ENCODE data around the gene SGPP1.
"Not testable (repeated sequence)": the region's sequence is repeated elsewhere in the genome, so short reads cannot be mapped to it uniquely, and the experiment has no call there.

Gene SGPP1, protein sequence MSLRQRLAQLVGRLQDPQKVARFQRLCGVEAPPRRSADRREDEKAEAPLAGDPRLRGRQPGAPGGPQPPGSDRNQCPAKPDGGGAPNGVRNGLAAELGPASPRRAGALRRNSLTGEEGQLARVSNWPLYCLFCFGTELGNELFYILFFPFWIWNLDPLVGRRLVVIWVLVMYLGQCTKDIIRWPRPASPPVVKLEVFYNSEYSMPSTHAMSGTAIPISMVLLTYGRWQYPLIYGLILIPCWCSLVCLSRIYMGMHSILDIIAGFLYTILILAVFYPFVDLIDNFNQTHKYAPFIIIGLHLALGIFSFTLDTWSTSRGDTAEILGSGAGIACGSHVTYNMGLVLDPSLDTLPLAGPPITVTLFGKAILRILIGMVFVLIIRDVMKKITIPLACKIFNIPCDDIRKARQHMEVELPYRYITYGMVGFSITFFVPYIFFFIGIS

DNA sequence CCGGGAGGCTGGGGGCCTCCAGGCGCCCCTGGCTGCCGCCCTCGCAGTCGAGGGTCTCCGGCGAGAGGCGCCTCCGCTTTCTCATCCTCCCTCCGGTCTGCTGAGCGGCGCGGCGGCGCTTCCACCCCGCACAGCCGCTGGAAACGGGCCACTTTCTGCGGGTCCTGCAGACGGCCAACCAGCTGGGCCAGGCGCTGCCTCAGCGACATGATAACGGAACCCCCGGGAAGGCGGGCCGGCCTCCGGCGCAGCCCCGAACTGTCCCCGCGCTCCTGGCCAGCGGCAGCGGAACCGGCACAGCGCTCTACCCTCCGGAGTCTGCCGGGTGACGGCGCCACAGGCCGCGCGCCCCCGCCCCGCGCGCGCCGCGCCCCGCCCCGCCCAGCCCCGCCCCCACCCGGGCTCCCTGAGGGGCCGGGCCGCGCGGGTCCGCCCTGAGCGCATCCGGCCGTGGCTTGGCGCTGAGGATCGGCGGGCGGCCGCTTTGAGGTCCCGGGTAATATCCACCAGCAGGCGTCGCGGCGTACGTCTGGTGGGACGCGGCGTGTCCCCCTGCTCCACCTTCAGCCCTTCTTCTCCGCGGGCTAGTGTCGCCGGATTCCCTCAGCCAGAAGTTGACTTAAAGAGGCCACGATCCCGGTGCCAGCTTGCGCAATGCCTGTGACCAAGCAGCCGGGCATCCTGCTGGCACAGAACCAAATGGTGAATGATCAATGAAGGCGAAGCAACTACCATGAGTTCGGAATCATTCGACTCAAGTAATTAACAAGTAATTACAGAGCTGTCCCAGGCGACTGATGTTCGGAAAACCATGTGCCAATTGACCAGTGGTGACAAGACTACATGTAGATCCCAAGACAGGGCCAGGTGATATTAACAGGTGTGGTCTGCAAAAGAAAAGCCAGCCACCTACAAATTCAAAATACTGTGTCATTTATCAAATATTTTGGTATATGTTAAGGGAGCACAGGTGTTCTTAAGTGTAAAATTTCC lies at the start of gene SGPP1:
SGPP1 (minus strand) TSS at position 330 of the 993 bp plus-strand sequence; CDS start at position 209, 121 bp downstream.
- no peak for FAIRE-seq

DNA sequence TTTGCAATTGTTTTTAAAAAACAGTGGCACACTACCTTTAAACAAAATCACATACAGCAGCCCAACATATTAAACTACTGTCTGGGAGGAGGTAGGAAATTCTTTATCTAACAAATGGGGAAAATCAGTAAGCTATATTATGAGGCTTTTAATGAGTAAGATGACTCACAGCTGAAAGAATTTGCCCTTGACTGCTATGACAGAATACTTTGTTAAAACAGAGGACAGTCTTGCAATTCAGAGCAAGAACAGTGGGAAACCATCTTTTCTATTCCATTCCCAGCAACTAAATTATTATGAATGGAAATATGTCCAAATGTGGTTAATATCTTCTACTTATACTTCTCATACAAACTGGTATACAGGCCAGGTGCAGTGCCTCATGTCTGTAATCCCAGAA lies 49.2 kb upstream of the SGPP1 start:
- no peak for FAIRE-seq

DNA sequence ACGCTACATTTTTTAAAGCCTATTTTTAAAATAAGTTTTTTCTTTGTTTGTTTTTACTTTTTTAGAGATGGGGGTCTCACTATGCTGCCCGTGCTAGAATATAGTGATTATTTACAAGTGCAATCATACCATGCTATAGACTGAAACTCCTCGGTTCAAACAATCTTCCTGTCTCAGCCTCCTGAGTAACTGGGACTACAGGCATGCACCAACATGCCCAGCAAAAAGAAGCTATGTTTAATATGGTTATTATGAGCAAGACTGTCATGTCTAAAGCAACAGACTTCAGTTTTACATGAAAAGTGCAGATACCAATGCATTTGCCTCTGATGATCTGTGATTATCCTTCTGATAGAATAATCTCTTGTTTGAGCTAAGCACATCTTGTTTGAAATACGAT lies 45.6 kb upstream of the SGPP1 start:
- no peak for FAIRE-seq

DNA sequence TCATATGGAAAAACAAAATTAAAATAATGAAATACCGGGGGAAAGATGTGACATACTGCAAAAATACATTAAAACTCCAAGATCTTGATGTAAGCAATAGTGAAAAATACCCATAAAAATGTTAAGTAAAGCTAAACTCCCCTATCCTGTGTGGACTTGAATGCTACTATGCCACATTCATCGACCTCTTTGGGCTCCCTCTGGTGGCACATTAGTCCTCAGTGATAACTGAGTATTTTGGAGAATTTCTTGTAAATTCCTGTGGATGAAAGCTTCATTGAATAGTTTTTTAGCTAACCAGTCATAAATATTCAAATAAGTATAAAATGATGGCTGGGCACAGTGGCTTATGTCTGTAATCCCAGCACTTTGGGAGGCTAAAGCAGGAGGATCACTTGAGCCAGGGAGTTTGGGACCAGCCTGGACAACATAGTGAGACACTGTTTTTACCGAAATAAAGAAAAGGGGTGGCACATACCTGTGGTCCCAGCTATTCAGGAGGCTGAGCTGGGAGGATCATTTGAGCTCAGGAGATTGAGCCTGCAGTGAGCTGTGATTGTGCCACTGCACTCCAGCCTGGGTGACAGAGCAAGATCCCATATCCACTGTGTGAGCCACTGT lies 42.4 kb upstream of the SGPP1 start:
- no peak for FAIRE-seq

DNA sequence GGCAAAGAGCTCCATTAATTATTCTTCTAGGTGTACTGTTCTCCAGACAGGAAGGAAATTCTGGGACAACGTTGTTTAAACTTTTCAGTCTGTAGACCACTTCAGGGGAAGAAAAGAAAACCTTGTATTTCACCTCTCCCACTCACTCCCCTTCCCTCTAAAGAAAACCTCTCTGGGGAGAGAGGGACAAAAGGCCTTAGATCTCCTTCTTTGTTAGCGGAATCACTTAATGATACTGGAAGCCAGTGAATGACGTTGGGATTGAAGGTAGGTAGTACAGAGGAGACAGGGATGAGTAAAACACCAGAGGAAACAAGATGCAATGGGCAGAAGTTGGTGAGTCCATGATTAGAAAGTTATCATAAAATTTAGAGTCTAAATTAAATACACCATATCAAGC lies 38.7 kb upstream of the SGPP1 start:
- FAIRE-seq: no peak

DNA sequence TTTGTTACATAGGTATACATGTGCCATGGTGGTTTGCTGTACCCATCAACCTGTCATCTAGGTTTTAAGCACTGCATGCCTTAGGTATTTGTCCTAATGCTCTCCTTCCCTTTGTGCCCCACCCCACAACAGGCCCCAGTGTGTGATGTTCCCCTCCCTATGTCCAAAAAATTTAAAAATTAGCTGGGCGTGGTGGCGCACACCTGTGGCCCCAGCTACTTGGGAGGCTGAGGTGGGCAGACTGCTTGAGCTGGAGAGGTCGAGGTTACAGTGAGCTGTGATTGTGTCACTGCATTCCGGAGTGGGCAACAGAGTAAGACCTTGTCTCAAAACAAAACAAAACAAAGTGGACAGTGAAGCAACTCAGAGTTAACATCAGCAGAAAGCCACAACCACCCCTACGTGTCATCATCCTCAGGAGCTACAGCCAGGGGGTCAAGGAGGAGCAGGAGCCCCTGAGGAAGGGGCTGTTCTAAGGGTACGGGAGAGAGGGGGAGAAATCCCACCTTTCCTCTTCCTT lies 36.8 kb upstream of the SGPP1 start:
- FAIRE-seq: no peak

DNA sequence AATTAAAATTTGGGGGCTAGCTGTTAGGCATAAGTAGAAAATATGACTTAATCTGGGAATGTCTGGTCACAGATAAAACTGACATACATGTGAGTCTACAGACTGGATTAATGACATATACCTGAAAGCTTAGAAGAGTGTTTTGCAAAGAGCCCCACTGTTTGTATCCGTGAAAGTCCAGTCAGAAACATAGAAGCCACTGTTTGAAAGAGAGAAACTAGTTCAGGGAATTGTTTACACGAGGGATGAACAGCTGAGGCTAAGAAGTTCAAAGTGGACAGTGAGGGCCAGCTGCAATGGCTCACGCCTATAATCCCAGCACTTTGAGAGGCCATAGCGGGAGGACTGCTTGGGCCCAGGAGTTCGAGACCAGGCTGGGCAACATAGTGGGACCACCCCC lies 36.2 kb upstream of the SGPP1 start:
- FAIRE-seq: no peak

DNA sequence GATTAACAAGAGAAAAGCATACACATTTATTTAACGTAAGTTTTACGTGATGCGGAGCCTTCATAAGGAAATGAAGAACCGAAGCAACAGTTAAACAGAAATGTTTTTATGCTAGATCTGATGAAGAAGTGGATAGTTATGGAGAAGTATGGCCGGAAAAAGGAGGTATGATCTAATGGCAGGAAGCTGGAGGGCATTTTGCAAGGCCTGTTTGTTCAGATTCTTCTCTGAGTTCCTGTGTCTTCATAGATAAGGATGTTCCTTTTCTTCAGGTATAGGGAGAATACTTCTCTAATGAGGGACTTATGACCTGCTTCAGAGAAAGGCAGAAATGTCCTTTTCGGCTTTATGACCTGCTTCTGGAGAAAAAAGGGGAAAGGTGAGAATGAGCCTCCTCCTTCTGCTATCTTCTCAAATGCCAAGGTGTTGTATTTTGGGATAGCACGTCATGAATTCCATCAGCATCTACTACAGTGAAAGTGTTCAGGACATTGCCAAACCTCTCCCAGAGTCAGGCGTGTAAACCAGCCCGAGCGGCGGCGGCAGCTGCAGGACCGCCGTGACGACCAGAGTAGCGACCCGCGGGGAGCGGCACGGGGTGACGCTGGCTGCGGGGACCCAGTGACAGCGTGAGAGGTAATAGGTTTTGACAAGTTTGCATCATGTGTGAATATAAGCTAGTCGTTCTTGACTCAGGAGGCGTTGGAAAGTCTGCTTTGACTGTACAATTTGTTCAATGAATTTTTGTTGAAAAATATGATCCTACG lies 33.7 kb upstream of the SGPP1 start:
- no peak for FAIRE-seq

DNA sequence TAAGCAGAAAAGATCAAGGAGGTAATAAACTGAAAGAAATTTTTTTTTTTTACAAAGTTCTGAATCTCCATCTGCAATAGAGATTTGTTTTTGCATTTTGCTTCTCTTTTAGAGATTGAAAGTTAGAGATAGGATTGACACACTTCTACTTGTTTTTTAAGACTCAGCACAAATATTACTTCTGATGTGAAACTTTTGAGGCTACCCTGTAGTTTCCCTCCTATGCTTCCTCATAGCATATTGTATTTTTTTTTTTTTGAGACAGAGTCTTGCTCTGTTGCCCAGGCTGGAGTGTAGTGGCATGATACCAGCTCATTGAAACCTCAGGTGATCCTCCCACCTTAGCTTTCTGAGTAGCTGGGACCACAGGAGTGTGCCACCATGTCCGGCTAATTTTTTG lies 32.1 kb upstream of the SGPP1 start:
- FAIRE-seq: no peak

DNA sequence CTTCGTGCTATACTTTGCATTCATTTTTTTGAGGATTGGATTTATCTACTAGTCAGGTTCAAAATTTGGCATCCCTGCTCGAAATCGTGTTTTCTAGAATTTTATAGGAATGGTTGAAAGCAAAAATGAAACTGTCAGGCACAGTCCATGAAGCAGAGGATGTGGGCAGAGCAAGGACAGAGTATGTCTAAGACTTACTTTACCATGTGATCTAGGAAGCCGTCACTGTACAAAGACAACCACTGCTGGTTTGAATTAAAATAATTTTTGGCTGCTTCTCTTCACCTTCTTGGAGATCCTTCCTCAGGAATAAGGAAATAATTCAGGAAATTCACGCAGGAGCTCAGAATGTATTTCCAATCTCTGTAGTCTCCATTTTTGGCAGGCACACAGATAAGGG lies 31.6 kb upstream of the SGPP1 start:
- no peak for FAIRE-seq

DNA sequence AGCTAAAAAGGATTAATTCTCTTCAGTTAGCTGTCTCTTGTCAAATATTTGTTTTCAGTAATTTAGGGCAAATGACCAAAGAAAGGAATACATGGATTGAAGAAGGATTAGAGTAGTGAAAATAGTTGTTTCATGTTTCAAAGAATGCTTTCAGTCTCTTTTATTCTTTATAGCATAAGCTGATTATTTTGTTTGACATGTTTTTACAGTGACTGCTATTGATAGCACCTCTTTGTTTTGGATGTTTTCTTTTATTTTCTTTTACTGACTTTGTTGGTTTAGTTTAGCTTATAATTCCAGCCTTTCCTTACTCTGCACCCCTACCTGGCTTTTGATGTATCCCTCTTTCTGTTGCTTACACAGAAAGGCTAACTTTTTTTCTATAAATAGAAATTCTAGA lies 29.3 kb upstream of the SGPP1 start:
- no peak for FAIRE-seq

DNA sequence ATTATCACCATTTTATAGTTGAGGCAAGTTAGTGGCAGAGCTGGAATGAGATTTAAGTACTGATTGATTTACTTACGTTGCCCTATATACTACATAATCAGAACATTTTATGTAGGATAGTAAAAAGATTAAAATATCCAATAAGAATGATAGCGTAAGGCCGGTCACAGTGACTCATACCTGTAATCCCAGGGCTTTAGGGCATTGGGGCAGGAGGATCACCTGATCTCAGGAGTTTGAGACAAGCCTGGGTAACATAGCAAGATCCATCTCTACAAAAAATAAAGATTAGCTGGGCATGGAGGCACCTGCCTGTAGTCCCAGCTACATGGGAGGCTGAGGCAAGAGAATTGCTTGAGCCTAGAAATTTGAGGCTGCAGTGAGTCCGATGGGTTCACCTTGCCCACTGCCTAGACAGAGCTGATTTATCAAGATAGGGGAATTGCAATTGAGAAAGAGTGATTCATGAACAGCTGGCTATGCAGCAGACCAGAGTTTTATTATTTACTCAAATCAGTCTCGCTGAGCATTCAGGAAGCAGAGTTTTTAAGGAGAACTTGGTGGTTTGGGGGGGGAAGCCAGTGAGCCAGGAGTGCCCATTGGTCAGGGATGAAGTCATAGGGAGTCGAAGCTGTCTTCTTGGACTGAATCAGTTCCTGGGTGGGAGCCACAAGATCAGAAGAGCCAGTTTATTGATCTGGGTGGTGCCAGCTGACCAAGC lies 24.7 kb upstream of the SGPP1 start:
- FAIRE-seq: no peak

DNA sequence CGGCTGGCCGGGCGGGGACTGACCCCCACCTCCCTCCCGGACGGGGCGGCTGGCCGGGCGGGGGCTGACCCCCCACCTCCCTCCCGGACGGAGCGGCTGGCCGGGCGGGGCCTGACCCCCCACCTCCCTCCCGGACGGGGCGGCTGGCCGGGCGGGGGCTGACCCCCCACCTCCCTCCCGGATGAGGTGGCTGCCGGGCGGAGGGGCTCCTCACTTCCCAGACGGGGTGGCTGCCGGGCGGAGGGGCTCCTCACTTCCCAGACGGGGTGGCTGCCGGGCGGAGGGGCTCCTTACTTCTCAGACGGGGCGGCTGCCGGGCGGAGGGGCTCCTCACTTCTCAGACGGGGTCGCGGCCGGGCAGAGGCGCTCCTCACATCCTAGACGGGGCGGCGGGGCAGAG lies 23.2 kb upstream of the SGPP1 start:
- not testable (repeated sequence) for FAIRE-seq

DNA sequence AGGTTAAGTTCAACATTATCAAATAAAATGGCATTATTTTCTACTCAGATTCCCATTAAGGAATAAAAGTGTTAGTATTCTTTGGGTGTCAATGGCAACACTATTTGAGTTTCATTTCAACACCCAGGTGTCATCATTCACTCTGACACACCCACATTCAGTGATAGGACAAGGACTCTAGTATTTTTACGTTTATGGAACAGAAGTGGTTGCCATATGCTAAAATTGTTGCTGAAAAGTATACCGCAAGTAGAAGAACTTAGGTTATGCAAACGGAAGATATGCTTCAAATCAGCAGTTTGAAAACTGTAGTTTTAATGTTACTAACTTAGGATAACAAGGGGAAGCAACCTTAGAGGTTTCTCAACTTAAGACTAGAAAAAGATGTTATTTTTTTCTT lies 20.0 kb upstream of the SGPP1 start:
- no peak for FAIRE-seq

DNA sequence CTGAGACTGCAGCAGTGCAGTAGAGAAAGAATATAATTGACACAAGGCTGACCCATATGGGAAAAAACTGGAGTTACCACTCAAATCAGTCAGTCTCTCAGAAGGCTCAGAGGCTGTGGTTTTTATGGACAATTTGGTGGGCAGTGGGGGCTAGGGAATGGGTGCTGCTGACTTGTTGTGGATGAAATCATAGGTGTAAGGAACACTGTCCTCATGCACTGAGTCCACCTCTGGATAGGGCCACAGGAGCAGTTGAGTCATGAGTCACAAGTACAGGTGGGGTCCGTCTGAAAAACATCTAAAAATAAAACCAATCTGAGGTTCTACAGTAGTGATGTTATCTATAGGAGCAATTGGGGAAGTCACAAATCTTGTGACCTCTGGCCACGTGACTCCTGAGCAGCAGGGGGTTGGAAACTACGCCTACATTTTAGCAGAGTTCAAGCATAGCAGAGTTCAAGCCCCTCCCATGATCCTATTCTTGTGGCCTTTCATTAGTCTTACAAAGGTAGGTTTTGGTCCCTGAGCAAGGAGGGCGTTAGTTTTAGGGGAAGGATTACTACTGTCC lies 18.1 kb upstream of the SGPP1 start:
- FAIRE-seq: no peak

DNA sequence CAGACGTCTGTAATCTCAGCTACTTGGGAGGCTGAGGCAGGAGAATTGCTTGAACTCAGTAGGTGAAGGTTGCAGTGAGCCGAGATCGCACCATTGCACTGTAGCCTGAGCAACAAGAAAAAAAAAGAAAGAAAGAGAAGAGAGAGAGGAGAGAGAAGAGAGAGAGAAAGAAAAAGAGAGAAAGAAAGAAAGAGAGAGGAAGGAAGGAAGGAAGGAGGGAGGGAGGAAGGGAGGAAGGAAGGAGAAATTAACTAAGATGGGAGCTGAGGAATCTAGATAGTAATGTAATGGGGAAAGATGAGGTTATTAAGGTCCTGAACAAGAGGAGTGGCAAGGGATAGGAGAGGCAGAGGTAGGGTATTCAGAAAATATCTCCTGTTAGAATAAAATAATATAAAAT lies 17.4 kb upstream of the SGPP1 start:
- no peak for FAIRE-seq

DNA sequence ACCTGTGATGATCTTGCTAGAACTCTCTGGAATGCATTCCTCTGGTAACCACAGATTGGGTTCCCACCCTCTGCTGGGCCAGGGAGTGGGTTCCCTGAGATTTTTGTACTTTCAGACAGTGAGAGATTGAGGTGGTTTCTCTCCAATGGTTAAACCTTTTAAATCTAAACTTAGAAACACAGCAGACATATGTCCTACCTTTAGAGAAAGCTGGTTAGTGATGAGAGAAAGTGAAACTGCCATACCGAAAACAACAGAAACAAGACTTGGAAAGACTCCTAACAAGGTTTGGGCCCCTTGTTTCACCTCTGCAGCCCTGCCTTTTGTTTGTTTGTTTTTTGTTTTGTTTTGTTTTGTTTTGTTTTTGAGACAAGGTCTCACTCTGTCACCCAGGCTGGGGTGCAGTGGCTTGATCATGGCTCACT lies 9.7 kb upstream of the SGPP1 start:
- no peak for FAIRE-seq

DNA sequence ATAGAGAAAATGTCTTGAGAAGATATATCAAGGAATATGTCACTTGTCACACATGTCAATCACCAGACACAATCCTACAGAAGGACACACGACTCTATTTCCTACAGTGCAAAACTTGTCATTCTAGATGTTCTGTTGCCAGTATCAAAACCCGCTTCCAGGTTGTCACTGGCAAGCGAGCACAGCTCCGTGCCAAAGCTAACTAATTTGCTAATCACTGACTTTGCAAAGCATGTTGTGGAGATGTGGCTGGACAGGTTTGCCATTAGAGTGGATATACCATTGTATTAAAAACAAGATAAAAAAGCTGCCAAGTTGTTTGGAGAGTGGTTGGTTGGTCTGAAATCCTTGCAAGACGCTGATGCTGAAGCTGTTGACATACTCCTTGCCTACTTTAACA lies 7.9 kb upstream of the SGPP1 start:
- FAIRE-seq: no peak

DNA sequence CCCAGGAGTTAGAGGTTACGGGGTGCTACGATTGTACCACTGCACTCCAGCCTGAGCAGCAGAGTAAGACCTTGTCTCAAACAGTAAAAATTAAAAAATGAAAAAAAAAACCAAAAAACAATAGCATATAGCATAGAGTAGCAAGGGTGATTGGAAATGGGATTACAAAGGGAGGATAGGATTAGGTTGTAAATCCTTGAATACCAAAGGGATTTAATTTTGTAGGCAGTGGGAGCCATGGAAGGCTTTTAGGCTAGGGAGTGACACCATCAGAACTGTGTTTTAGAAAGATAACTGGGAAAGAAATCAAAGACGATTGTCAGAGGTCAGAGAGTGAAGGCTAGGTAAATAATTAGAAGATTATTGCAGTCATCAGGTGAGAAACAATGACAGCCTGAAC lies 2.8 kb upstream of the SGPP1 start:
- no peak for FAIRE-seq

DNA sequence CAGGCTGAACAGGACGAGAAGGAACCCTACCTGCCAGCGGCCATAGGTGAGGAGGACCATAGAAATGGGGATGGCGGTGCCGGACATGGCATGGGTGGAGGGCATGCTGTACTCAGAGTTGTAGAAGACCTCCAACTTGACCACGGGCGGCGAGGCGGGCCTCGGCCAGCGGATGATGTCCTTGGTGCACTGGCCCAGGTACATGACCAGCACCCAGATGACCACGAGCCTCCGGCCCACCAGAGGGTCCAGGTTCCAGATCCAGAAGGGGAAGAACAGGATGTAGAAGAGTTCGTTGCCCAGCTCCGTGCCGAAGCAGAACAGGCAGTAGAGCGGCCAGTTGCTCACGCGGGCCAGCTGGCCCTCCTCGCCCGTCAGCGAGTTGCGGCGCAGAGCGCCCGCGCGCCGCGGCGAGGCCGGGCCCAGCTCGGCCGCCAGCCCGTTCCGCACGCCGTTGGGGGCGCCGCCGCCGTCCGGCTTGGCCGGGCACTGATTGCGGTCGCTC lies 582 bp downstream of the SGPP1 start:
- FAIRE-seq: no peak

DNA sequence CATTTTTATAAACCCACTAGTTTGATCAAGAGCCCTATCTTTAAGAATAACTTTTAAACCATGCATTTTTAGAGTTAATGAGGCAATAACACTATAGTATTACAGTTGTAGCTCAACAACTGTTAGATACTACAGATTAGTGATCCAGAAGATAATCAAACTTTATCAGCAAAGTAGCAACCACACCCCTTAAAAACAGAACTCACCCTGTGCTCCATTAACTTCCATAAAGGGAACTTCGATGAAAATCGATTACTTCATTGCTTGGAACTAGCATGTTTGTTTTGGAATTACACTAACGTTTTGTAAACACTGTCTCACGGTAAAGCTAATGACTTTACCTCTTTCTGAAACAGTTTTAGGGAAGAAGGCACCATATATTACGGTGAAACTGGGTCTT lies 1.4 kb downstream of the SGPP1 start:
- no peak for FAIRE-seq

Measured in endometrium (tissue), 2 donors.